H1 (cell line): Measurements from ENCODE around the gene YEATS2. TPM values are rescaled to one million over a fixed set of nuclear protein-coding genes. Genes with fewer than 3 reads are reported as not detected.

Experiments used
- CTCF ChIA-PET: fragments of 300-600 bp; sonication (Branson Sonifier 250); formaldehyde crosslinking; loops from one replicate; lab custom pipeline; 2021; ENCODE audit not compliant: partially characterized antibody; lab: Charles Lee
- POLR2A ChIA-PET: fragments of 300-600 bp; sonication (Branson Sonifier 250); formaldehyde crosslinking; loops from one replicate; lab custom pipeline; 2021; ENCODE audit warnings: inconsistent platforms; ENCODE audit not compliant: partially characterized antibody; lab: Charles Lee
- DNase-seq, 2 experiments: peaks; one replicate each; pipeline versions ENCODE4 v3.0.0 to v3.0.0-alpha.2; 2010 to 2022; ENCODE audit warnings: low spot score in 2 of 2, low read depth in 1 of 2, mixed read lengths in 1 of 2
- FAIRE-seq: peaks from 2 replicates; lab custom pipeline; 2011; peaks lifted over from hg19 to GRCh38; lab: Jason Lieb, UNC
- H2AFZ ChIP-seq: 2 replicates; pipeline ENCODE4 v1.8.1; 2012; ENCODE audit warnings: low read length, inconsistent platforms
- H2AK5ac ChIP-seq: 2 replicates; pipeline ENCODE4 v1.6.1; 2013; ENCODE audit warnings: low read depth, low read length
- H2BK120ac ChIP-seq: replicated peaks from 2 replicates; pipeline ENCODE3; 2013; ENCODE audit warnings: low read depth, low read length, inconsistent platforms
- H2BK12ac ChIP-seq: 2 replicates; pipeline ENCODE4 v1.6.1; 2013; ENCODE audit warnings: low read depth, low read length
- H2BK15ac ChIP-seq: 2 replicates; pipeline ENCODE4 v1.6.1; 2013; ENCODE audit warnings: low read length
- H2BK20ac ChIP-seq: 2 replicates; pipeline ENCODE4 v1.6.1; 2013; ENCODE audit warnings: low read length
- H2BK5ac ChIP-seq: 2 replicates; pipeline ENCODE4 v1.6.1; 2013; ENCODE audit warnings: low read depth, low read length
- H3K14ac ChIP-seq: 2 replicates; pipeline ENCODE4 v1.6.1; 2013; ENCODE audit warnings: inconsistent platforms; ENCODE audit not compliant: insufficient read length
- H3K18ac ChIP-seq: 2 replicates; pipeline ENCODE4 v1.6.1; 2013; ENCODE audit warnings: low read length; ENCODE audit errors: extremely low read depth
- H3K23ac ChIP-seq: 2 replicates; pipeline ENCODE4 v1.6.1; 2013; ENCODE audit warnings: inconsistent platforms; ENCODE audit not compliant: insufficient read length
- H3K23me2 ChIP-seq: 2 replicates; pipeline ENCODE4 v1.6.1; 2013; ENCODE audit warnings: low read depth, low read length
- H3K27ac ChIP-seq: 2 replicates; pipeline ENCODE4 v1.6.1; 2011; ENCODE audit warnings: low read depth, low read length, inconsistent platforms
- H3K27me3 ChIP-seq, 4 experiments: replicated peaks in 1 of 4; 1 replicate in 1 of 4; 2 replicates in 3 of 4; pipeline versions ENCODE4 v1.6.1 to v1.8.1; 2011 to 2013; ENCODE audit warnings: low read length in 3 of 4, mild to moderate bottlenecking in 3 of 4, inconsistent platforms in 2 of 4, mixed read lengths in 2 of 4, moderate library complexity in 1 of 4; ENCODE audit not compliant: control insufficient read depth in 3 of 4, insufficient read depth in 3 of 4; ENCODE audit errors: extremely low read depth in 1 of 4
- H3K36me3 ChIP-seq, 4 experiments: 2 replicates each; pipeline versions ENCODE4 v1.6.1 to v1.8.1; 2011 to 2013; ENCODE audit warnings: mild to moderate bottlenecking in 4 of 4, low read length in 3 of 4, moderate library complexity in 2 of 4, control low read depth in 1 of 4, inconsistent platforms in 1 of 4; ENCODE audit not compliant: insufficient read depth in 4 of 4, control insufficient read depth in 2 of 4
- H3K4ac ChIP-seq: replicated peaks from 2 replicates; pipeline ENCODE3; 2013; ENCODE audit warnings: low read length, low read depth, mixed read lengths, inconsistent platforms; ENCODE audit not compliant: insufficient read length
- H3K4me1 ChIP-seq, 4 experiments: replicated peaks in 1 of 4; 1 replicate in 1 of 4; 2 replicates in 3 of 4; pipeline versions ENCODE4 v1.6.1 to v1.8.1; 2011 to 2013; ENCODE audit warnings: low read length in 3 of 4, inconsistent platforms in 2 of 4, mixed read lengths in 1 of 4; ENCODE audit not compliant: insufficient read depth in 4 of 4, control insufficient read depth in 3 of 4
- H3K4me2 ChIP-seq, 2 experiments: 2 replicates each; pipeline versions ENCODE4 v1.6.1 to v1.8.1; 2011 to 2013; ENCODE audit warnings: low read depth in 2 of 2, low read length in 2 of 2, control low read depth in 1 of 2, inconsistent platforms in 1 of 2, mild to moderate bottlenecking in 1 of 2; ENCODE audit not compliant: insufficient read depth in 1 of 2
- H3K4me3 ChIP-seq, 4 experiments: fragments of 200-600, 300-600 bp in 1 of 4; sonication (generic), shearing (Covaris generic), sonication (Bioruptor Twin) in 1 of 4; 2 replicates each; pipeline versions ENCODE4 v1.5.1 to v1.8.1; 2011 to 2016; ENCODE audit warnings: low read length in 4 of 4, low read depth in 3 of 4, control low read depth in 2 of 4, inconsistent platforms in 2 of 4, mild to moderate bottlenecking in 2 of 4, mixed read lengths in 1 of 4, moderate library complexity in 1 of 4; ENCODE audit not compliant: insufficient read depth in 2 of 4; ENCODE audit errors: extremely low read depth in 1 of 4
- H3K56ac ChIP-seq: replicated peaks from 2 replicates; pipeline ENCODE3; 2013; ENCODE audit warnings: low read depth, mild to moderate bottlenecking, mixed read lengths, low read length, inconsistent platforms; ENCODE audit not compliant: insufficient read length
- H3K79me1 ChIP-seq: 2 replicates; pipeline ENCODE4 v1.6.1; 2013; ENCODE audit warnings: low read depth, low read length, control low read depth
- H3K79me2 ChIP-seq, 2 experiments: 2 replicates each; pipeline versions ENCODE4 v1.6.1 to v1.8.1; 2012 to 2013; ENCODE audit warnings: low read length in 2 of 2, mild to moderate bottlenecking in 2 of 2, inconsistent platforms in 1 of 2; ENCODE audit not compliant: insufficient read depth in 2 of 2, control insufficient read depth in 1 of 2
- H3K9ac ChIP-seq, 4 experiments: replicated peaks in 1 of 4; 1 replicate in 1 of 4; 2 replicates in 3 of 4; pipeline versions ENCODE4 v1.6.1 to v1.8.1; 2011 to 2013; ENCODE audit warnings: low read depth in 3 of 4, low read length in 3 of 4, control low read depth in 2 of 4, mild to moderate bottlenecking in 2 of 4, moderate library complexity in 2 of 4, inconsistent platforms in 1 of 4; ENCODE audit errors: extremely low read depth in 1 of 4
- H3K9me3 ChIP-seq, 2 experiments: 2 replicates each; pipeline versions ENCODE4 v1.6.1 to v1.8.1; 2012 to 2013; ENCODE audit warnings: mild to moderate bottlenecking in 2 of 2, moderate library complexity in 2 of 2, control low read depth in 1 of 2, inconsistent platforms in 1 of 2, low read depth in 1 of 2, low read length in 1 of 2, mixed read lengths in 1 of 2; ENCODE audit not compliant: insufficient read depth in 2 of 2
- H4K20me1 ChIP-seq, 2 experiments: replicated peaks in 1 of 2; 2 replicates each; pipeline versions ENCODE3 to v1.8.1; 2011 to 2013; ENCODE audit warnings: inconsistent platforms in 2 of 2, low read length in 2 of 2, mild to moderate bottlenecking in 1 of 2; ENCODE audit not compliant: insufficient read depth in 2 of 2, control insufficient read depth in 1 of 2
- H4K5ac ChIP-seq: 2 replicates; pipeline ENCODE4 v1.6.1; 2013; ENCODE audit warnings: low read length, low read depth, mixed read lengths, inconsistent platforms; ENCODE audit not compliant: insufficient read length
- H4K8ac ChIP-seq: 2 replicates; pipeline ENCODE4 v1.8.0; 2013; ENCODE audit warnings: mild to moderate bottlenecking, moderate library complexity, low read length, inconsistent platforms; ENCODE audit not compliant: insufficient read depth; ENCODE audit errors: extremely low read depth
- H4K91ac ChIP-seq: replicated peaks from 2 replicates; pipeline ENCODE3; 2013; ENCODE audit warnings: low read length, mixed read lengths, inconsistent platforms; ENCODE audit not compliant: insufficient read length
- RBBP5 ChIP-seq: IDR thresholded peaks from 2 replicates; pipeline ENCODE4 v1.7.1; 2012; ENCODE audit warnings: low read depth, mild to moderate bottlenecking, inconsistent platforms, low read length, moderate library complexity, borderline replicate concordance
- SIRT6 ChIP-seq: IDR thresholded peaks from one replicate; pipeline ENCODE4 v1.7.1; 2012; ENCODE audit warnings: low read length, inconsistent platforms
- TAF1 ChIP-seq: IDR thresholded peaks from 2 replicates; pipeline ENCODE4 v1.6.1; 2011; ENCODE audit warnings: mild to moderate bottlenecking, low read depth, low read length
- YY1 ChIP-seq: IDR thresholded peaks from 2 replicates; pipeline ENCODE4 v1.6.1; 2011; ENCODE audit warnings: low read depth, mild to moderate bottlenecking, low read length
- WGBS, 2 experiments: shearing (Covaris generic) in 1 of 2; methylation state at CpG; one replicate each; pipeline versions ENCODE4 v1.1.6 to v1.1.7; 2013 to 2015; ENCODE audit warnings: low lambda C conversion rate in 2 of 2, mixed read lengths in 2 of 2, inconsistent platforms in 1 of 2, low coverage in 1 of 2, missing lambda C conversion rate in 1 of 2; ENCODE audit not compliant: insufficient replicate concordance in 2 of 2, insufficient coverage in 1 of 2, insufficient read length in 1 of 2; ENCODE audit errors: extremely low coverage in 1 of 2, missing lambda C conversion rate in 1 of 2; 5-methylcytosine and 5-hydroxymethylcytosine counted together
- polyA plus RNA-seq, 7 experiments: library from polyadenylated mRNA; depleted of rRNA in 3 of 7; stranded (reverse) in 5 of 7; unstranded in 2 of 7; fragments of >200 nt in 5 of 7; fragments of 200-250 nt in 2 of 7; gene quantifications; 1 replicate in 5 of 7; 2 replicates in 1 of 7; 4 replicates in 1 of 7; pipeline versions ENCODE4 v1.2.1 to v1.2.3, GENCODE V29; 2011 to 2013; ENCODE audit warnings: missing spikeins in 2 of 7, mixed read lengths in 2 of 7
- total RNA-seq: library from RNA; stranded (reverse); fragmentation: NEBNext Ultra II Directional; extraction: Animal tissue kit (Norgen Biotek cat#: 25700); gene quantifications from 2 replicates; pipeline ENCODE4 v1.2.1, GENCODE V29; 2021

Gene YEATS2
- total and polyA plus RNA-seq, 2 of the 8 experiments (the other 6 are each of a cell fraction or from before 2014, with no cell fraction given): 35.3 to 53.7 TPM

GRCh38 chr3:183816681-183817510 is 119.3 kb downstream of the YEATS2 start:
- Histone ChIP-seq H3K14ac (no peak overlapping the region), H3K79me2 (no peaks in the 10 kb centered on the region), H2BK15ac (no peak overlapping the region), H2AFZ (no peak overlapping the region), H3K56ac (no peak overlapping the region), H3K9ac (no peak overlapping the region), H4K5ac (no peak overlapping the region), H3K4me3 (no peak overlapping the region), H3K23ac (no peak overlapping the region), H4K8ac (no peak overlapping the region), H4K91ac (no peak overlapping the region), H2BK5ac (no peak overlapping the region), H3K36me3 (peaks cover 0 to 7% (median 2%) of the 10 kb centered on the region in 4 experiments; a peak in 3 of 8 replicates), H3K4me1 (no peaks in the 10 kb centered on the region; a peak in 2 of 7 replicates), H4K20me1 (peaks cover 0 to 3% of the 10 kb centered on the region in 2 experiments), H3K4ac (no peak overlapping the region), H3K27ac (no peak overlapping the region), H3K79me1 (no peaks in the 10 kb centered on the region), H3K27me3 (no peaks in the 10 kb centered on the region), H2BK120ac (no peak overlapping the region), H2AK5ac (no peak overlapping the region), H2BK12ac (no peak overlapping the region), H3K4me2 (no peak overlapping the region), H3K18ac (no peak overlapping the region), H3K9me3 (no peaks in the 10 kb centered on the region), H3K23me2 (no peaks in the 10 kb centered on the region), H2BK20ac (no peak overlapping the region)
- TF ChIP-seq TAF1 (no peak), RBBP5 (no peak), SIRT6 (no peak), YY1 (no peak)
- ChIA-PET CTCF (interaction anchor here (1.0 to 2.4 kb wide), 4 partner anchors 10 to 349 kb away, joined by 3 to 8 read pairs (median 4); no protein-coding TSS in a partner anchor), POLR2A (interaction anchor here (1.0 to 1.6 kb wide), 2 partner anchors 9 to 50 kb away, joined by 3 to 4 read pairs; partner anchors contain the start of gene MAP6D1)
- FAIRE-seq (no peak), DNase-seq (no peak)
- WGBS, 2 experiments: 91% methylated on average over 20 of the region's 20 CpGs; no CpG with 5 or more reads in 1 of the 2 experiments
